HepG2 (cell line): ENCODE data around the gene CABP4. TPM values are rescaled to one million over a fixed set of nuclear protein-coding genes. Genes with fewer than 3 reads are reported as not detected.

Experiments
- ATAC-seq: fragments of 200-7000 bp; cut with Tn5 transposase; 3 replicates; pipeline ENCODE4 v1.9.1; 2020; ENCODE audit warnings: mild to moderate bottlenecking, moderate library complexity
- BruUV-seq: library from RNA; stranded (reverse); fragments of 400-500 nt; replicated peaks from 2 replicates; lab custom pipeline; 2021; lab: Mats Ljungman, UMichigan
- CTCF ChIA-PET: fragments of 300-600 bp; formaldehyde crosslinking; extraction: SDS; loops from one replicate; lab custom pipeline; 2021; ENCODE audit warnings: low total read pairs, inconsistent platforms, low intra/inter-chr PET ratio; lab: Yijun Ruan, JAX
- POLR2A ChIA-PET: fragments of 350-600 bp; sonication (Branson Sonifier 250); formaldehyde crosslinking; loops from one replicate; lab custom pipeline; 2020; ENCODE audit warnings: antibody characterized with exemption, inconsistent platforms; lab: Yijun Ruan, JAX
- DNase-seq: peaks from one replicate; pipeline ENCODE4 v3.0.0-alpha.2; 2015; ENCODE audit warnings: low spot score
- FAIRE-seq: peaks from 3 replicates; lab custom pipeline; 2011; peaks lifted over from hg19 to GRCh38; lab: Jason Lieb, UNC
- H2AFZ ChIP-seq: one replicate; pipeline ENCODE4 v1.6.1; 2011; ENCODE audit warnings: low read length, inconsistent platforms
- H3K27ac ChIP-seq: fragments of 300-600 bp; 3 replicates; pipeline ENCODE4 v1.8.0; 2011; ENCODE audit warnings: mixed run types, mild to moderate bottlenecking, mixed read lengths, low read length, inconsistent platforms; ENCODE audit not compliant: insufficient read depth; ENCODE audit errors: extremely low read length
- H3K27me3 ChIP-seq, 2 experiments: fragments of 200-600 bp in 1 of 2; 2 replicates in 1 of 2; 3 replicates in 1 of 2; pipeline versions ENCODE4 v1.6.0 to v1.8.0; 2011; ENCODE audit warnings: low read length in 2 of 2, mild to moderate bottlenecking in 2 of 2, moderate library complexity in 2 of 2, inconsistent platforms in 1 of 2; ENCODE audit not compliant: insufficient read depth in 2 of 2, control insufficient read depth in 1 of 2
- H3K36me3 ChIP-seq, 2 experiments: fragments of 200-600 bp in 1 of 2; replicated peaks in 1 of 2; 2 replicates in 1 of 2; 3 replicates in 1 of 2; pipeline versions ENCODE4 v1.5.1 to v1.8.0; 2011; ENCODE audit warnings: low read length in 2 of 2, inconsistent platforms in 1 of 2; ENCODE audit not compliant: insufficient read depth in 2 of 2, control insufficient read depth in 1 of 2
- H3K4me1 ChIP-seq: 2 replicates; pipeline ENCODE4 v1.5.1; 2012; ENCODE audit warnings: low read length, inconsistent platforms; ENCODE audit not compliant: insufficient read depth
- H3K4me2 ChIP-seq: 2 replicates; pipeline ENCODE4 v1.6.0; 2011; ENCODE audit warnings: low read depth, low read length, inconsistent platforms
- H3K4me3 ChIP-seq, 3 experiments: fragments of 200-600 bp in 1 of 3; sonication (generic), shearing (Covaris generic) in 1 of 3; replicated peaks in 1 of 3; 2 replicates each; pipeline ENCODE4 v1.5.1; 2011 to 2016; ENCODE audit warnings: low read length in 3 of 3, inconsistent platforms in 2 of 3, low read depth in 2 of 3, mild to moderate bottlenecking in 2 of 3, control low read depth in 1 of 3, mixed read lengths in 1 of 3; ENCODE audit not compliant: insufficient read depth in 1 of 3
- H3K79me2 ChIP-seq: one replicate; pipeline ENCODE4 v1.6.1; 2011; ENCODE audit warnings: low read length, inconsistent platforms; ENCODE audit not compliant: insufficient read depth
- H3K9ac ChIP-seq: 2 replicates; pipeline ENCODE4 v1.6.0; 2011; ENCODE audit warnings: mild to moderate bottlenecking, low read depth, low read length, inconsistent platforms; ENCODE audit not compliant: insufficient read depth
- H3K9me3 ChIP-seq: 2 replicates; pipeline ENCODE4 v1.5.1; 2012; ENCODE audit warnings: mild to moderate bottlenecking, low read length
- H4K20me1 ChIP-seq: 2 replicates; pipeline ENCODE4 v1.6.0; 2011; ENCODE audit warnings: inconsistent platforms, mild to moderate bottlenecking, low read length, moderate library complexity; ENCODE audit not compliant: insufficient read depth
- ASH2L ChIP-seq: fragments of 300-600, 200-600 bp; sonication (generic); IDR thresholded peaks from 2 replicates; pipeline ENCODE4 v1.7.0; 2017; ENCODE audit warnings: low read depth, mild to moderate bottlenecking, moderate library complexity, mixed read lengths, low read length; ENCODE audit not compliant: insufficient read length
- ATM ChIP-seq: fragments of 450-650 bp; IDR thresholded peaks from 2 replicates; pipeline ENCODE4 v1.7.1; 2017; ENCODE audit warnings: mild to moderate bottlenecking, borderline replicate concordance
- BHLHE40 ChIP-seq: IDR thresholded peaks from 2 replicates; pipeline ENCODE4 v1.6.1; 2011; ENCODE audit warnings: low read length, improper control_type of control experiment
- DNMT1 ChIP-seq: sonication (generic); formaldehyde crosslinking; IDR thresholded peaks from 2 replicates; pipeline ENCODE4 v1.5.1; 2020; ENCODE audit warnings: mild to moderate bottlenecking, missing genetic modification reagents
- GFI1 ChIP-seq: sonication (generic); formaldehyde crosslinking; IDR thresholded peaks from 2 replicates; pipeline ENCODE4 v1.5.0; 2020; ENCODE audit warnings: missing genetic modification reagents, mild to moderate bottlenecking, borderline replicate concordance
- GZF1 ChIP-seq: sonication (generic); formaldehyde crosslinking; IDR thresholded peaks from 2 replicates; pipeline ENCODE4 v1.5.1; 2020; ENCODE audit warnings: mild to moderate bottlenecking, missing genetic modification reagents
- KDM5A ChIP-seq: fragments of 200-600 bp; sonication (generic); IDR thresholded peaks from 2 replicates; pipeline ENCODE4 v1.7.0; 2018; ENCODE audit warnings: antibody characterized with exemption, mild to moderate bottlenecking, low read length, borderline replicate concordance
- MIXL1 ChIP-seq: IDR thresholded peaks from 2 replicates; pipeline ENCODE4 v1.6.1; 2016
- NR1H2 ChIP-seq: sonication (generic); formaldehyde crosslinking; IDR thresholded peaks from 2 replicates; pipeline ENCODE4 v1.8.1; 2022; ENCODE audit warnings: low read depth, missing genetic modification reagents, borderline replicate concordance
- SOX5 ChIP-seq: IDR thresholded peaks from 2 replicates; pipeline ENCODE4 v1.6.1; 2016; ENCODE audit warnings: borderline replicate concordance
- SRSF4 ChIP-seq: fragments of 200-400 bp; formaldehyde crosslinking; IDR thresholded peaks from one replicate; pipeline ENCODE4 v1.6.1; 2018; ENCODE audit warnings: mild to moderate bottlenecking, low read depth, low read length, moderate library complexity; ENCODE audit not compliant: poor library complexity, severe bottlenecking
- TOPORS ChIP-seq: sonication (generic); formaldehyde crosslinking; IDR thresholded peaks from 2 replicates; pipeline ENCODE4 v1.8.0; 2023; ENCODE audit warnings: mild to moderate bottlenecking, missing genetic modification reagents
- ZNF235 ChIP-seq: sonication (generic); formaldehyde crosslinking; IDR thresholded peaks from 2 replicates; pipeline ENCODE4 v1.8.1; 2023; ENCODE audit warnings: mild to moderate bottlenecking, missing genetic modification reagents, borderline replicate concordance
- ZNF577 ChIP-seq: sonication (generic); formaldehyde crosslinking; IDR thresholded peaks from 2 replicates; pipeline ENCODE4 v1.4.0; 2020; ENCODE audit warnings: mild to moderate bottlenecking, low read depth, missing genetic modification reagents, borderline replicate concordance
- ZNF780A ChIP-seq: sonication (generic); formaldehyde crosslinking; IDR thresholded peaks from 2 replicates; pipeline ENCODE4 v1.8.0; 2022; ENCODE audit warnings: mild to moderate bottlenecking, missing genetic modification reagents, moderate library complexity
- WGBS: methylation state at CpG from one replicate; pipeline ENCODE4 v1.1.6; 2017; ENCODE audit warnings: low lambda C conversion rate; 5-methylcytosine and 5-hydroxymethylcytosine counted together
- in situ Hi-C: cut with HindIII; loops from 2 replicates; pipeline ENCODE4 v1.10.0; 2017; ENCODE audit warnings: low pct_unique_long_range_greater_than_20kb; ENCODE audit not compliant: extremely low pct_ligation_motif_present
- intact Hi-C: fragments of 100-400 bp; cut with micrococcal nuclease; formaldehyde crosslinking; loops from one replicate; pipeline ENCODE4 v1.10.0; 2022; ENCODE audit not compliant: unreplicated experiment
- polyA plus RNA-seq, 8 experiments: library from polyadenylated mRNA; depleted of rRNA in 3 of 8; stranded (reverse) in 7 of 8; unstranded in 1 of 8; fragments of >200 nt; fragmentation: Illumina TruSeq in 4 of 8; extraction: Trizol in 4 of 8; gene quantifications; 2 replicates each; pipeline versions ENCODE4 v1.2.1 to v1.2.3, GENCODE V29; 2011 to 2016; ENCODE audit warnings: low read depth in 4 of 8, missing spikeins in 1 of 8, mixed read lengths in 1 of 8; ENCODE audit not compliant: insufficient read depth in 1 of 8
- total RNA-seq, 5 experiments: library from RNA; depleted of rRNA; stranded (reverse); fragments of >200 nt; fragmentation: Illumina TruSeq; extraction: Trizol; gene quantifications; 2 replicates each; pipeline ENCODE4 v1.2.3, GENCODE V29; 2016; ENCODE audit warnings: low read depth in 1 of 5

Gene CABP4
- total and polyA plus RNA-seq, 2 of the 13 experiments (the other 11 are each of a cell fraction or from before 2014, with no cell fraction given) = not detected

DNA sequence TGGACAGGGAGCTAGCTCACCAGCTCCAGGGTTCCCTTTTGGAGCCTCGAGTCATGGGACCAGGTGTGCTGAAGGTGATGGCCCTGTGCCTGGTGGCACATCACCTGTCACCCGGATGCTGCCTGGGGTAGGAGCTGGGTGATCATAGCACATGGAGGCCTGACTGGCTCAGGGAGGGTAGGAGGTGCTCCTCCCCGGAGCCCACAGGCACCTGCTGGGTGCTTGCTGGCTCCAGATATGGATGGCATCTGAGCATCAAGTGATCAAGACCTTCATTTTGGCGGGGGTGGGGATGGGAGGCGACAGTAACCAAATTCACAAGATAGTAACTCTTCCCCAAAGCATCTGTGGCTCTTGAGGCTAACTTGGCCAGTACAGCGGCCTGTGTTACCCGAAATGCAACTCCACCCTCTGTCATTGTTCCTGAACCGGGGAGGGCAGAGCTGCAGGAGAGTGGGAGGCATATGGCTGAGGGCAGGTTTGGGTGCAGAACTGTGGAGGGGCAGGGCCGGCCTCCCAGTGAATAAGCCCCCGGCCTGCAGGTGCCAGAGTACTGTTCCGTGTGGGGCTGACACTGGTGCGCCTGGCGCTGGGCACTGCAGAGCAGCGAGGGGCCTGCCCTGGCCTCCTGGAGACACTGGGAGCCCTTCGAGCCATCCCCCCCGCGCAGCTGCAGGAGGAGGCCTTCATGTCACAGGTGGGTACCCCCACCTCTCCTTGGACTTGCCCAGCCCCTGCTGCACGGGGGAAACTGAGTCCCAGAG lies 46.5 kb upstream of the CABP4 start:
- peaks cover 71% of the 10 kb centered on the region for H3K4me1 ChIP-seq
- no peak for TF ChIP-seq SRSF4
- no peak for TF ChIP-seq KDM5A
- TF ChIP-seq ZNF235 (CRISPR knock-in tag) = no peak
- no peak for TF ChIP-seq GZF1 (CRISPR knock-in tag)
- TF ChIP-seq GFI1 (CRISPR knock-in tag) = no peak
- TF ChIP-seq BHLHE40 = no peak
- TF ChIP-seq DNMT1 (CRISPR knock-in tag) = no peak
- CTCF ChIA-PET = no interaction called here
- H3K9ac ChIP-seq = no peak overlapping the region
- FAIRE-seq (no peak), ATAC-seq (no peak), DNase-seq (no peak)
- no peak overlapping the region for H3K4me2 ChIP-seq
- in situ Hi-C loops (no loop called here), intact Hi-C loops (no loop called here)
- H3K36me3 ChIP-seq = no peaks in the 10 kb centered on the region
- BruUV-seq = no TSS peak
- H2AFZ ChIP-seq = no peak overlapping the region
- POLR2A ChIA-PET = interaction anchor here (2.2 kb wide), 1 partner anchor 12 kb away, joined by 8 read pairs; no protein-coding TSS in a partner anchor
- peaks cover 3 to 34% of the 10 kb centered on the region in 2 experiments; a peak in 4 of 5 replicates for H3K27me3 ChIP-seq
- H3K4me3 ChIP-seq = no peak overlapping the region
- H3K79me2 ChIP-seq = no peaks in the 10 kb centered on the region
- H3K9me3 ChIP-seq = no peaks in the 10 kb centered on the region
- 15% methylated on average over 7 of the region's 18 CpGs for WGBS
- H3K27ac ChIP-seq = no peak overlapping the region
- no peaks in the 10 kb centered on the region for H4K20me1 ChIP-seq

- POLR2A ChIA-PET = no interaction called here
- H3K9ac ChIP-seq = no peak overlapping the region
- H2AFZ ChIP-seq = no peak overlapping the region
- in situ Hi-C loops = no loop called here
- no TSS peak for BruUV-seq
- intact Hi-C loops = no loop called here
- TF ChIP-seq ZNF577 (no peak), ATM (no peak), MIXL1 (no peak), ZNF780A (CRISPR knock-in tag) (no peak), ASH2L (no peak), SOX5 (CRISPR knock-in tag) (no peak), TOPORS (no peak), NR1H2 (CRISPR knock-in tag) (no peak)
- TF ChIP-seq, all 625 proteins: peak for 0
- CTCF ChIA-PET = no interaction called here
- H3K36me3 ChIP-seq = no peaks in the 10 kb centered on the region
- H4K20me1 ChIP-seq = no peaks in the 10 kb centered on the region
- no peak overlapping the region for H3K4me3 ChIP-seq
- peaks cover 3 to 34% of the 10 kb centered on the region in 2 experiments; a peak in 4 of 5 replicates for H3K27me3 ChIP-seq
- no peak for FAIRE-seq
- no peaks in the 10 kb centered on the region for H3K9me3 ChIP-seq
- H3K79me2 ChIP-seq = no peaks in the 10 kb centered on the region
- peaks cover 65% of the 10 kb centered on the region for H3K4me1 ChIP-seq
- DNase-seq = no peak
- no peak for ATAC-seq
- WGBS = 65% methylated on average over 10 of the region's 24 CpGs
- H3K27ac ChIP-seq = no peak overlapping the region
- no peak overlapping the region for H3K4me2 ChIP-seq
Observed at GRCh38 chr11:67409261-67409666, 45.9 kb upstream of the CABP4 start.
